ENCODE results near the gene MYH6.
"Not testable (repeated sequence)": the region's sequence is repeated elsewhere in the genome, so short reads cannot be mapped to it uniquely, and the experiment has no call there.

- not testable (repeated sequence) for TF ChIP-seq CTCF (IDR thresholded peaks at IDR 0.05); POLR2A (IDR thresholded peaks at IDR 0.05); POLR2AphosphoS5 (IDR thresholded peaks at IDR 0.05); EP300 (IDR thresholded peaks at IDR 0.05; ENCODE audit: low read depth)
Observed at GRCh38 chr14:23389871-23390270, 18.2 kb downstream of the MYH6 start.
